ENCODE results near the gene DSG2.
"Not testable (repeated sequence)": the region's sequence is repeated elsewhere in the genome, so short reads cannot be mapped to it uniquely, and the experiment has no call there.

Gene DSG2

GRCh38 chr18:31497836-31498573 is at the start of gene DSG2:
TSS of gene DSG2 (plus strand) at chr18:31498177. CDS start at chr18:31498252, 75 bp downstream.
- peak; percentile 83 for DNase-seq (ENCODE audit: low read depth, low spot score)

GRCh38 chr18:31450409-31450808 is 47.6 kb upstream of the DSG2 start:
- peak; percentile 25 for DNase-seq (ENCODE audit: low read depth, low spot score)

GRCh38 chr18:31451625-31452024 is 46.4 kb upstream of the DSG2 start:
- DNase-seq (ENCODE audit: low read depth, low spot score): no peak

- DNase-seq (ENCODE audit: low read depth, low spot score): peak; percentile 62
These were observed 43.8 kb upstream of the DSG2 start for GRCh38 chr18:31454066-31454708.

GRCh38 chr18:31469629-31470028 is 28.3 kb upstream of the DSG2 start:
- no peak for DNase-seq (ENCODE audit: low read depth, low spot score)

GRCh38 chr18:31478688-31479087 is 19.3 kb upstream of the DSG2 start:
- no peak for DNase-seq (ENCODE audit: low read depth, low spot score)

GRCh38 chr18:31482051-31482450 is 15.9 kb upstream of the DSG2 start:
- DNase-seq (ENCODE audit: low read depth, low spot score): no peak

DNA sequence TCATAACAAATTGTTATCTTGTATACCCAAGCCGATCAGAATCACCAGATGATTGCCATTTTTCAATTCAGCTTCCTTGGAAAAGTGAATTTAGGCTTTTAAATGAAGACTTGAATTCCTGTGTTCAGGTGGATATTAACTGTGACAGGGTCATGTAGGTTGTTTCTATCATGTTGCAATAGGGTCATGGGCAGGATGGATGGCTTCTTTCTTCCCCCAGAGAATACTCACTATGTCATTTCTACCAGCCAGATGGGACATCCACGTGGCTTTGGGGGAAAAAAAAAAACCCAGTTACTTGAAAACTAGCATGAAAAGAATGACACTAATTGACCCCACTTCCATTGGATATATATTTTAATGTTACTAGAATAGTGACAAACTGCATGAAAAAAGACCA is 14.6 kb upstream of the DSG2 start:
- DNase-seq (ENCODE audit: low read depth, low spot score): no peak

GRCh38 chr18:31484461-31484860 is 13.5 kb upstream of the DSG2 start:
- DNase-seq (ENCODE audit: low read depth, low spot score): no peak

DNA sequence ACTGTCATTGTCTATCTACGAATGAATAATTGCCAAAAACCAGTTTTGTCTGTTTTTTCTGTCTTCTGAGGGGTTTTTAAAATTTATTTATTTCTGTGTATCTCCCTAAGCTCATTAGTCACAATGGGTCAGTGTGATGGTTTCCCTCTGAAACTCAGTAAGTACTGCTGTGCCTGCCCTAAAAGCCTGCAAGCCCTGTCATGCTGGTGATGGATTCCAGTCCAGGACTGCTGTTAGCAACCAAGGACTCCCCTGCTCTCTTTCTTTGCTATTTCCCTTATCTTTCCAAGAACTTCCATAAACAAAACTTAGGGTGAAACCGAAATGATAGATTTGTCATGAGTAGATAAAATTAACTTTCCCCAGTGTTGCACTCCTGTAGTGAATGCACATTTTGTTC is 11.8 kb upstream of the DSG2 start:
- DNase-seq (ENCODE audit: low read depth, low spot score): no peak

- peak; percentile 88 for DNase-seq (ENCODE audit: low read depth, low spot score)
These were observed 10.5 kb upstream of the DSG2 start for GRCh38 chr18:31487246-31488015.

- DNase-seq (ENCODE audit: low read depth, low spot score): no peak
These were observed 8.7 kb upstream of the DSG2 start for GRCh38 chr18:31489311-31489710.

GRCh38 chr18:31490387-31490786 is 7.6 kb upstream of the DSG2 start:
- DNase-seq (ENCODE audit: low read depth, low spot score): no peak

DNA sequence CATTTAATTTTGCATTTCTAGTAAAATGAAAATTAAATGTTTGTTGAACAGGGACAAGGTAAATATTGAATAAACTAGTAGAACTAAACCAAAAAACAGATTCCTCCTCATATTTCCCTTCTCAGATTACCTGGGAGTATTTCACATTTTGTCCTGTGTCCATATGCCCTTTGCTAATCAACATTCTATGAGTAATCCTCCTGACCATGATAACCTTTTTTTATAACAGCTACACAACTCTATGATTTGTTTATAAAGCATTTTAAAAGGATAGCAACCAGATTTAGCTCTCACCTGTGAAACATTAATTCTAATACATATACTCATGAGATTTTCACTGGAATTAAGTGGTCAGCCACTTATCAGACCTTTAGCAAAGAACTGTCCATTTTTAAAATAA is 7.1 kb upstream of the DSG2 start:
- DNase-seq (ENCODE audit: low read depth, low spot score): no peak

DNA sequence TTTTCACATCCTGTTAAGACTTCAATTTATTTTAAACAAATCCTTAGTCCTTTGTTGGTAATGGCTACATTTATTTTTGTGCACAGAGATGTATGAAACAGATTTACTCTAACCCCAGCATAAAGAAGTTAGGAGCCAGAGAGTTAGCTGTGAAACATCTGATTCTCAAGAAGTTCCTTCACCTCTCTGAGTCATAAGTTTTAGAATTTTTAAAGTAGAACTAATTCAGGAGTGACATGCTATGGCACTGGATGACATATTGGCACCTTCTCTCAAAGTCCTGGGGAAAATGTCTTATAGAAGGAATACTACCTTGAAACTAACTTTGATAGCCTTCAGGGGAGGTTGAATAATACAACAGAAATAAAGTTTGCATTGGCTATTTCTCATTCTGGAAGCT is 6.4 kb upstream of the DSG2 start:
- DNase-seq (ENCODE audit: low read depth, low spot score): no peak

DNA sequence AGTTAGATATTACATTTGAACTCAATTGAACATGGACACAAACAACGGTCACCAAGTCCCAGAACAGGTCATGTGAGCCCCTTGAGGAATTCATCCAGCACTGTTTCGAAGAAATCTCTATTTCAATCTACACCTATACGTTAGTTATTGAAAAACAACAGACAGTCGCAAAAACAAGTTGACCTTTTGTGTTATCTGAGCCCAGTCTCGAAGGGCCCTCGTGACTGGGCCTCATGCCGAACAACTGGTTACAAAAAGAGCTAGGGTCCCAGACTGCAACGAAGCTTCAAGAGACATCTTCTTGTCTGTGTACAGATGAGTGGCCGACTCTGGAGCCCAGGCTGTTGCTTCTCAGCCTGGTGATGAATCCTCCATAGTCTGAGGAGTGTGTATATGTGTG is 5.3 kb upstream of the DSG2 start:
- DNase-seq (ENCODE audit: low read depth, low spot score): no peak

GRCh38 chr18:31493171-31493570 is 4.8 kb upstream of the DSG2 start:
- DNase-seq (ENCODE audit: low read depth, low spot score): no peak

DNA sequence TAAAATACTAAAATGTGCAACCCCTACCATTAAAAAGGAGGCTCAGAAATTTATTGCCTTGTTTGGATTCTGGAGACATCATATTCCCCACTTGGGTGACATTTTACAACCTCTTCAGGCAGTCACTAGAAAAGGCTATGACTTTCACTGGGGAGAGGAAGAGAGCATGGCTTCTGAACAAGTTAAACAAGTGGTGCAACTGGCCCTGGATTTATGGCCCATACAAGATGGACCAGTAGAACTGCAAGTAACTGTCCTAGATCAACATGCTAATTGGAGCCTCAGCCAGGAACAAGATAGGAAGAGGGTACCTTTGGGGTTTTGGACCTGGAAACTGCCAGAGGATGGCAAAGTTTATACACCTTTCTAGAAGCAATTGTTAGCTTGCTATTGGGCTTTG is 4.0 kb upstream of the DSG2 start:
- no peak for DNase-seq (ENCODE audit: low read depth, low spot score)

DNA sequence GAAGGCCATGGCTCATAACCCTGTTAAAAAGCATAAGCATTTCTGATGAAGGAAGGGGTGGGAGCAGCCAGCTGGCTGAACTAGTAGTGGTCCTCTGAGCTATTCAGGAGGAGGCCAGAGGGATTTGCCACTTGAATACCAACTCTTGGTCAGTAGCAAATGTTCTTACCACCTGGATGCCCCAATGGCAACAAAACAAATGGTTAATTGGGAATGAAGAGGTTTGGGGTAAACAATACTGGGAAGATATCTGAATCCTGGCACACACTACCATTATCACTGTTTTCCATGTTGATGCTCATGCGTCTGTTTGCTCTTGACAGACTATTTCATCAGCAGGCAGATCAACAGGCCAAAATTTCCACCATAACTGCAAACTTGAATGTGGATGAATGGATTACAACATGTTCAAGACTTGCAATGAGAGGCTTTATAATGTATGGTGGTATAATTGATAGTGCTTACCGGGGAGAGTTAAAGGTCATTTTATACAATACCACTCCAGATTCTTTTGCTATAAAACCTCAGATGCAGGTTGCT is 3.2 kb upstream of the DSG2 start:
- DNase-seq (ENCODE audit: low read depth, low spot score): not testable (repeated sequence)

DNA sequence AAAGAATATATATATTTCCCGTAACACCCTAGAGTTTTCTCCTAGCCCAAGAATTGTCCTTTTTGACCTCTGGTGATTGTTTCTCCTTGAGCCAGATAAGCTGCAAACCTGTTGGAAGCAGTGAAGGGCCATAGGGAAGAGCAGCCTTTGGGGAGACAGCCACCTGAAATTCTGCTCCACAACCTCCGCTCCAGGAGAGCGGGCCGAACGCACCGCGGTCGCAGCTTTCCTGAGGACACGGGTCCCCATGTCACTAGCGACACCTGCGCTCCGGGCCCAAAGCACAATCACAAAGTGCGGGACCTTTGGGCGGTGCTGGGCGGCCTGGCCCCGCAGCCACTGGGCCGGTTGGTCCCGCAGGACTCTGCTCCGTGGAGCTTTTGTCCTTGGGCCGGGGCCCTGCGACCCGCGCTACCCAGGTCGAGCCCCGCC is 557 bp upstream of the DSG2 start:
- DNase-seq (ENCODE audit: low read depth, low spot score): no peak

GRCh38 chr18:31498574-31499524 is 872 bp downstream of the DSG2 start:
- DNase-seq (ENCODE audit: low read depth, low spot score): peak; percentile 30
